Measurements from ENCODE around the gene PFDN6.
A peak's percentile ranks its signal among the peaks of the same experiment; 100 is the strongest.
"Not testable (repeated sequence)": the region's sequence is repeated elsewhere in the genome, so short reads cannot be mapped to it uniquely, and the experiment has no call there.

The PFDN6 gene

GRCh38 chr6:33273924-33274902 is 15.2 kb upstream of the PFDN6 start:
- DNase-seq (ENCODE audit: low spot score) = no peak

GRCh38 chr6:33275795-33276580 is 13.4 kb upstream of the PFDN6 start:
- not testable (repeated sequence) for DNase-seq (ENCODE audit: low spot score)

GRCh38 chr6:33276581-33276863 is 12.9 kb upstream of the PFDN6 start:
- no peak for DNase-seq (ENCODE audit: low spot score)

GRCh38 chr6:33276864-33277662 is 12.3 kb upstream of the PFDN6 start, which contains the start of gene B3GALT4:
B3GALT4 (plus strand) TSS chr6:33277123; CDS start chr6:33277420, 297 bp downstream.
- DNase-seq (ENCODE audit: low spot score) = peak; percentile 31

GRCh38 chr6:33277663-33278391 is 11.6 kb upstream of the PFDN6 start:
- DNase-seq (ENCODE audit: low spot score) = no peak

GRCh38 chr6:33278392-33278741 is 11.0 kb upstream of the PFDN6 start:
- DNase-seq (ENCODE audit: low spot score) = no peak

- DNase-seq (ENCODE audit: low spot score) = no peak
Observed at GRCh38 chr6:33278810-33279209, 10.6 kb upstream of the PFDN6 start.

- DNase-seq (ENCODE audit: low spot score) = no peak
Observed at GRCh38 chr6:33279257-33279695, 10.1 kb upstream of the PFDN6 start.

- DNase-seq (ENCODE audit: low spot score) = peak; percentile 77
Observed at GRCh38 chr6:33279971-33280511, 9.4 kb upstream of the PFDN6 start.

- DNase-seq (ENCODE audit: low spot score) = no peak
Observed at GRCh38 chr6:33280539-33280938, 8.9 kb upstream of the PFDN6 start.

GRCh38 chr6:33285214-33285613 is 4.2 kb upstream of the PFDN6 start:
- not testable (repeated sequence) for DNase-seq (ENCODE audit: low spot score)

GRCh38 chr6:33286946-33287914 is 2.2 kb upstream of the PFDN6 start:
- DNase-seq (ENCODE audit: low spot score) = no peak

GRCh38 chr6:33288141-33288920 is 1.1 kb upstream of the PFDN6 start:
- no peak for DNase-seq (ENCODE audit: low spot score)

- no peak for DNase-seq (ENCODE audit: low spot score)
Observed at GRCh38 chr6:33289784-33290315, 449 bp downstream of the PFDN6 start.

GRCh38 chr6:33290459-33290858 is 1.1 kb downstream of the PFDN6 start:
- DNase-seq (ENCODE audit: low spot score) = no peak

- no peak for DNase-seq (ENCODE audit: low spot score)
Observed at GRCh38 chr6:33292996-33293682, 3.7 kb downstream of the PFDN6 start.

GRCh38 chr6:33294086-33294823 is 4.9 kb downstream of the PFDN6 start:
- DNase-seq (ENCODE audit: low spot score) = no peak

Data from HuH-7.5 (cell line).